CD4-positive, alpha-beta T cell treated with Interleukin-4 for 4 hours (primary cell): Measurements from ENCODE around the gene ARHGEF2.

Source experiments
- DNase-seq: peaks from one replicate; pipeline ENCODE4 v3.0.0-alpha.2; 2020

Gene ARHGEF2

DNA sequence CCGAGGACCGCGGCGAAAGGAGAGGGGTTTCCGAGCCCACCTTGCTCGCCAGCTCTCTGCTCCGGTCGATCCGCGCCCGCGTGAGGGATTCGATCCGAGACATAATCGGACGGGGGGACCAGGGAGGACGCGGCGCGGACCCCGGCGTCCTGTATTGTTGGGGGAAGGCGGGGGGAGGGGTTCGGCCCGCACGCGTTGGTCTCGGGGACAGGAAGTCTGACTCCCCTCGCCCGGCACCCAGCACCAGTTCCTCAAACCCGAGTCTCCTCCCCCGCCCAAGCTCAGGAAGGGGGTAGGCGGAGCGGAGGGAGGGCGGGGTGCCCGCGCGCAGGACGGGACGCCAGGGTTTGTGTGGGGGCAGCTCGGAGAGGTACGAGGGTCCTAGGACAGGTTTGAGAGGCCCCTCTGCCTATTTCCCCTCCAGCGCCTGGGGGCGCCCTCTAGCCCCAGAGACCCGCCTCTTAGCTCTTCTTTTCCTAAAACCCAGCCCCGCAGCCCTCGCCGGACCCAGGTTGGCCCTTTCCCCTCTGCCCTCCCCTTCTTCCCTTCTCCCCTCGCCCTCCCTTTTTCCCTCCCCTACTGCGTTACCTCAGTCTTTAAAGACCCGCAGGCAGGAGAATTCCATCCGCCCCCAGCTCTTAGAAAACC is at the start of gene ARHGEF2:
TSS of gene ARHGEF2 (minus strand) at position 223 of the 648 bp plus-strand sequence. CDS start at position 103, 120 bp downstream.
- DNase-seq = peak; percentile 71

DNA sequence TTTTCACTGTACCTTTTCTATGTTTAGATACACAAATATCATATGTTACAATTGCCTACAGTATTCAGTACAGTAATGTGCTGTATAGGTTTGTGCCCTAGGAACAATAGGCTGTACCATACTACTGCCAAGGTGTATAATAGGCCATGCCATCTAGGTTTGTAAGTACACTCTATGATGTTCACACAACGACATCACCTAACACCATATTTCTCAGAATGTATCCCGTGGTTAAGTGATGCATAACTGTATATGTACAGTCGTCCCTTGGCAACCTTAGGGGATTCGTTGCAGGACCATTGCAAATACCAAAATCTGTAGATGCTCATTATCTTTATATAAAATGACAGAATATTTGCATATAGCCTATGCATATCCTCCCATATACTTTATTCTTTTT is 48.2 kb upstream of the ARHGEF2 start:
- no peak for DNase-seq

DNA sequence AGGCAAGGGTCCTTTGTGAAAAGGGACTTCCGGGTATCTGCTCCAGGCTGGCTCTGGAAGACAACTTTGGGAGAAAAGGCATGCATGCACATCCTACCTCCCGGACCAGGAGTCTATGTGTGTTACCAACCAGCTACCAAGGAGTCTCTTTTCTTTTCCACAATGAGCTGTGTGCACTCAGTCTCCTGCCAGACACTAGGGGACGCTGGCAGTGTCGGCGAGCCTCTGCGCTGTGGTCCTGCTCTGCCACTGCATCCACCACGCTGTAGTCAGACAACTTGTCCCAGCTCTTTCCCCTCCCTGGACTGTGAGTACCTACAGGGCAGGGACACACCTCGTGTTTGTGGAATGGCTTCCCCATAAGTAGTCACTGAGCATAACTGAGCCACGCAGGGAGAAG is 47.5 kb upstream of the ARHGEF2 start:
- DNase-seq = no peak

DNA sequence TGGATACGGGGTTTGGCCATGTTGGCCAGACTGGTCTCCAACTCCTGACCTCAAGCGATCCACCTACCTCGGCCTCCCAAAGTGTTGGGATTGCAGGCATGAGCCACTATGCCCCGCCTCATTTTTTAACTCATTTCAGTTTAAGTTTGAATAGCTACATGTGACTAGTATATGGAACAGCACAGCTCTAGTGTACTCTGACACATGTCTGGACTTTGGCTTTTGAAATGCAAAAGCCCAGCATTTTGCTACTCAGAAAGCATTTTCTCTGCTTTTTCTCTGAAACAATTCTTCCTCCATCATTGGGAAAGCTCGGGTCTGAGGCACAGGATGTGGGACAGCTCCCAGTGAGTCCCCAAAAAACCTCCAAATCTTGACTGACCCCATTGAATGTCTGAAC is 46.5 kb upstream of the ARHGEF2 start:
- DNase-seq = no peak

DNA sequence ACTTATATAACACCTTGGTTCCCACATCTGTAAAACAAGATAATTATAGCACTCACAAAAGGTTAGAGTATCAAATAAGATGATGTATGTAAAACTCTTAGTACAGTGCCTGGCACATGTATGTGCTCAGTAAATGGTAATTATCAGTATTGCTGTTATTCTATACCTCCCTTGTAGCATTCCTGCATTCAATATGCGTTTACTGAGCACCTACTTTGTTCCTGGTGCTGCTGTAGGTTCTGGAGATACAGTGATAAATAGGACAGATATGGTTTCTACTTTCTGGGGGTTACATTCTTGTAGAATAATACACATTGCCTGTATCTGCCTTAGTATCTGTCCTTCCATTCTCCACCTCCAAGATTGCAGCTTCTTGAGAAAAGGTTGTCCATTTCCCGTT is 43.6 kb upstream of the ARHGEF2 start:
- no peak for DNase-seq

DNA sequence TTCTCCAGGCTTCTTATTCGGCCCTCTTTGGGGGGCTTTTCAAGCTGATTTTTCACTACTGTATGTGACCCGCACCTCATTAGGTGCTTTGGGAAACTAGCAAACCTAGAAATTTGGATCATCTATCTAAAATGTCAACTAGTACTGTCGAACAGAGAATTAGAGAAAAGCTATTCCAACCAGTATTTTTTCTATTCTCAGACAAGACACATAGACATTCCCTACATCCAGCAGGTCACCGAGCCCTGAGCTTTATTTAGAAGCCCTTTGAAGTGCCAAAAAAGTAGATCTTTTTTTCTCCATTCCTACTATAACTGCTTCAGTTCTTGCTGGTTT is 42.7 kb upstream of the ARHGEF2 start:
- no peak for DNase-seq

DNA sequence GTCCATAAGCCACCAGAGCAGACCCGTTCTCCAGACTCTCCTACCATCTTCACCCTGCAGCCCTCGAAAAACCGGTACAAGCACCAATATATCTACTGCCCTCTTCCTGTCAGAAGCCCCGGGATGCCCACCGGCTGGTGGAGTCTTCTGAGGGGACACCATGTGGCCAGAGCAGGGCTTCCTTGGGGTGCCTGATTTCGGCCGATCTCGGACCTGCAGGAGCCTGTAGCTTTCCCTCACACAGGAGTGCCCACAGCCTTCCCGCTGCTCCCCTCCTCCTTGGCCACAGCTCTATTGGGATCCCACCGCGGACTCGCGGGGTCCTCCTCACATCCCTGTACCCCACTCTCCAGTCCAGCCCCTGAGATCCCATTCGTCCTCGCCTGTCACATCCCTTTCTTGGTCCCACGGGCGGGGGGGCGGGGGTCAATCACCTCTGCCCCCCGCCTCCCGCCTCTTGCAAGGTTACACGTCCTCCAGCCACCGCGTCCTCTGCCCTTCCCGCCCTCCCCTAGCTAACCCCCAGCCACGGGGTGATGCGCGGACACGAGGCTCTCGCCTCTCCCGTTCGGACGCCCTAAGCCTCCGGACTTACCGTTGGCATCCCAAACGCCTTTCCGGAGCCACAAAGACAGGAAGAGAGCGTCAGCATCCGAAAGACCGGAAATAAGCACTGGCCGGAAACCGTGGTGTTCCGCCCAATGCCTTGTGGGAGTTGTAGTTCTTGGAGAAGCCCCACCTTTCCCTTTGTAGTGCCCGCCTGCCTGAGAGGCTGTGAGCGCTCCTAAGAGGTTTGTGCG is 42.1 kb upstream of the ARHGEF2 start, which contains the start of gene SSR2:
TSS of gene SSR2 (minus strand) at position 659 of the 800 bp plus-strand sequence. CDS start 784 bp downstream, outside the sequence.
- DNase-seq = peak; percentile 88

DNA sequence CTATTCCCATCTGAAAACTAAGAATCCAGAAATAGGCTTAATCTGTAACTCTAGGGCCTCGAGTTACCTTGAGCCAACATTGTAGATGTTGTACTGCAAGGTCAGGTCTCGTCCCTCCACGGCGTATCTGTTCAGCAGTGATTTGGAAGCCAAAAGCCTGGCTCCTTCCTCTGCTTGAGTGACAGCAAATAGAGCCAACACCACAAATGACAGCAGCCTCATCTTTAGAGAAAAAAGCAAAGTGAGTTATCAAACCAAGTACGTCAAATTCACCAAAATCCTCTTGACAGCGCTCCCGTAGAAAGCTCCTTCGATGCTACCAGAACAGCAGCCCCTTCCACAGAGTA is 41.6 kb upstream of the ARHGEF2 start:
- no peak for DNase-seq

DNA sequence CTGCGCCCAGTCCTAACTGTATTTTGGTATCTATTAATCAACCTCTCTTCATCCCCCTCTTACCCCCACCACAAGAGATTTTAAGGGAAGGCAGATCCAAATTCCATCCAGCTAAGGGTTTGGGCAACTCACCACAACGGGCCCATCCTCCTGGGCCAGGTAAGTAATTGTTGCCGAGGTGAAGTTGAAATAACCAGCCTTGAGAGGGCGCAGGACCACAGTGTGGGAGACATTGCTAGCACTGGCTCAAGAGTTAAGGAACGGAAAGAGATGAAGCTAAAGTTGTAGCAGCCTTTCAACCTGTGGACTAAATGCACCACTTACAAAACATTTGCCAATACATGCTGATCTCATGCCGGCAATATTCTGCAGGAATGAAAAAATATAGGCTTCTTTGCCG is 36.5 kb upstream of the ARHGEF2 start:
- no peak for DNase-seq

DNA sequence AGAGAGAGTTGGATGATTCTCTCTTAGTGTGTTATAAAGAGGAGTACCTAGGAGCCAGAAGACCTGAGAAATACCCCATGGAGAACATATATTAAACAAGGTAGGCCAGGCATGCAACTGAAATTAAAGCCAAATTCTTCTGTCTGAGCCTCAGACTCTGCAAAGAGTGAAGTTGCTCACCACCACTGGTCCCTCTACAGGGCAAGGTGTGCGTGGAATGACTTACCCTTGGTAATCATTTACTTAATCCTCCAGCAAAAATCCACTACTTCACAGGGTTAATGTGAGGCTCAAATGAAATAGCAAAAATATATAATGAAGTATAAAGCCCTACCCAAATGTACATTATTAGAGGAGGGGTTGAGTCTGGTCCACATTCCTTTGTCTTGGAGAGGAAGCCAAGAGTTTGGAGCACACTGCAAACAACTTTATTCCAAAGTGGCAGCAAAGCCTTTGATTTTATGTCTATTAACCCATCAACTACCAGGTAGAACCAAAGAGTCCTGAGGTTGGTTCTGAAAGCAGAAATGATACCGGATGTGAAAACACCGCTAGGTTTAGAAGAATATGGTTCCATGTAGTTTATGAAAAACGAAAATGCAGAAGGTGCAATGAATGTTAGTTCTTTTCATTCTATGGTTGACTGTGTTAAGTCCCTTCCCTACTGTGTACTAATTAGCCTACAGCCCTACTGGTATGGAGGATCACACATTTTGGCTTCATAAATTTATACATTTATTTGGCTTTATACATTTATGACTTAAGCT is 33.9 kb upstream of the ARHGEF2 start:
- DNase-seq = no peak

DNA sequence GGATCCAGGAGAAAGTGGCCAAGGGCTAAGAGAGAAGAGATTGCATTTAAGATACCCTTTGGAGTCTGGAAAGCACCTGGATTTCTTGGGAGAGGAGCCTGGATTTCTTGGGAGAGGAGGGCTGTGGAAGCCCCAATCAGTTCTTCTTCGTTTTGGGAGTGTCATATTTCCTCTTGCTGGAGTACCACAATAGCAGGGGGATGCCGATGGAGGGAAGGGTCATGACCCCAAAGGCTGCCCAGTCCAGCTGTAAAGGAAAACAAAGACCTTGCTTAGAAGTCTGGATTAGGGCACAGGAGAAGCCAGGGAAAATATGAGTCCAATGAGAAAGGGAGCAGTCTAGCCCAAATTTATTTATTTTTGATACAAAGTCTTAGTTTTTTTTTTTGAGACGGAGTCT is 31.1 kb upstream of the ARHGEF2 start:
- no peak for DNase-seq

DNA sequence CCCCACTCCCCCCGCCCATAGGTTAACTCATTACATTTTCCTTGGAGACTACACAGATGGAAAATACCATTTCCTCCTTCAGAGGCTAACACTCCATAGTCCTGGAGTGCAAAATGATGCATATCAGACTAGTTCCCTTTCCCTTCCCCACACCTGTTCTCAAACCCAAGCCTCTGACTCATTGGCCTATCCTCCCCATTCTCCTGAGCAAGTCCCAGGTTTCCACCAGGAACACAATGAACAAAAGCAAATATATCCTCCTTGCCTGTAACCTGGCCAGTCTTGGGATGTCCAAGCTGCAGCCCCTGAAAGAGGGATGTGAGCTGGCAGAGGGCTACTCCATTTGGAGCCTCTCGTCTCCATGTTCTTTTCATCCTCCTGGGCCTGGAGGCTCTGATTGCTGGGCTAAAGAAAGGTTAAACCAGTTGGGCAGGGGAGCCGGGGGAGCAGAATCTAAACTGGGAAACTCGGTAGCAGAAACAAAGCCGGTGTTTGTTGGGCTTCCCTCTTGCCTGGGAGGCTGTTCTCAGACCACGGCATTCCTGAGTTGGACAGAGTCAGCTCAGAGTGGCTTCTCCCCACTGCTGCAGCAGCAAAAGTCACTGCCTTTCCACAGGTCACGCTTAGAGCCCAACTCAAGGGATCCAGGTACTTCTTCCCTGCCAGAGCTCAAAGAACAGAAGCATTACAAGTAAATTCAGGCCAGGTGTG is 28.5 kb upstream of the ARHGEF2 start:
- DNase-seq = no peak

DNA sequence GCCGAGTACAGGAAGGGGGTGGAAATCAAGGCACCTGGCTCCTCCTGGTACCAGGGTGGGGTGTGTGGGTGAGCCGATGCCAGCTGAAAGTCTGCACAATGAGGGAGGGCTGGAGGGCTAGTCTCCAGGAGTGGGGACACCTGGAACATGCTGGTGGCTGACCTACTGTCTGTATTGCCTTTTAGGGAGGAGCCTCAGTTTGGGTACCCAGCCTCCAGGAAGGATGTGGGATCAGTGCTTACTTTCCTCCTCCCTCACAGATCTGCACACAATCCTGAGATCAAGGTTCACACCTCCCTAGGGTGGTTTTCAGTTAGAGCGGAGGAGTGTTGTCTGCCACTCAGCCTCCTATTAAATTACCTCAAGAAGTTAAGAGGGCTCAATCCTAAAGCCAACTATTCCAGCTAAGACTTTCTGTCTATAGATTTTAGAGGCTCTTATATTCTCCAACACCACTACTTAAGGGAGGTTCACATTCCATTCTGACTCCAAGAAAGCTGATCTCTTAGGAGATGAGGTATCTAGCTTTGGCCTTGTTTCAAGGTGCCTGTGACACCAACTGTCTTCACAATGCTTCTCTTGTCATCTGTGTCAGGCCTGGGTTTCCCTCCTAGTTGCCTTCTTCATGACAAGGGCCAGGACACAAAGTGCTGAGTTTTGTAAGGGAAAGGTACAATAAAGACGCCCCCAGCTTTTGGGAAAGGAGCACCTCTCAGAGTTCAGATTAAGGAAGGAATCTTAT is 26.7 kb upstream of the ARHGEF2 start:
- peak; percentile 52 for DNase-seq

DNA sequence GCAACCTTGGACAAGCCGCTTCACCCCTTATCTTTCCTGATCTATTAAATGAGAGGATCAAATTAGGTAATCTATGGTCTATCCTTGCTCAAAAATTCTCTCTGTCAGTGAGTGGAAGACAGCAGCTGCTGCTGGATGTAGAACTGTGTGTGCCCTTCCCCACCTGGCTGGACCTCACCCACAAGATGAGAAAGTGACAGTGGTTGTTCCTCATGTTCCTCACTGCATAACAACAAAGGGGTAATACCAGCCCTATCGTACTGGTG is 25.5 kb upstream of the ARHGEF2 start:
- no peak for DNase-seq

DNA sequence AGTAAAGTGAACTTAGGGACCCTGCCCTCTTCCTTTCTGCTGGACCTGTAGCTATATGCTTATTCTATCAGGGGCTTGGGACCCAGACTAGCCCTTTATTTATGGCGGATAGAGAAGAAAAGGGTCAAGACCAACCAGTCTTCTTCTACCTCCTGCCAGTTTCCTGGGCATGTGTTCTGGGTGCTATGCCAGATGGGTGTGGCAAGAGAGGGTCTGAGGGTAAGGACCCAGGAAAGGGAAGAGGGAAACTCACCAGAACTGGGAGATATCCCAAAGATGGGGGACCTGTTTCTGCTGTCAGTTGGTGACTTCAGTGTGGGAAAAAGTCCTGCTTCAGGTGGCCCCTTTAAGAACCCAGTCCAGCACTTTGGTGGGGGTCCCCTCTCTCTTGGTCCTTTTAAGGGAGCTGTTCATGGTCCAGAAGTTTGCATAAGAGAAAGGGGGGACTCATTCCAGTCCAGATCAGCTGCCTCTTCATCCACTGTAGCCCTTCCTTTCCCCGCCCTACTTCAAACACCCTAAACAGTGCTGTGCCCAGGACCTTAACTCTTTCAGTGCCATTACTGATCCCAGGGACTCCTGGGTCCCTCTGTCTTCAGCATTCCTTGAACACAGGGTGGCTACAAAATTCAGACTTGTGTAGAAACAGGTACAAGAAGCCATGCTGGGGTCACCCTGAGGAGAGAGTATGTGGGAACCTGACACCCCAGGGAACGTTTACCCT is 24.0 kb upstream of the ARHGEF2 start:
- no peak for DNase-seq

DNA sequence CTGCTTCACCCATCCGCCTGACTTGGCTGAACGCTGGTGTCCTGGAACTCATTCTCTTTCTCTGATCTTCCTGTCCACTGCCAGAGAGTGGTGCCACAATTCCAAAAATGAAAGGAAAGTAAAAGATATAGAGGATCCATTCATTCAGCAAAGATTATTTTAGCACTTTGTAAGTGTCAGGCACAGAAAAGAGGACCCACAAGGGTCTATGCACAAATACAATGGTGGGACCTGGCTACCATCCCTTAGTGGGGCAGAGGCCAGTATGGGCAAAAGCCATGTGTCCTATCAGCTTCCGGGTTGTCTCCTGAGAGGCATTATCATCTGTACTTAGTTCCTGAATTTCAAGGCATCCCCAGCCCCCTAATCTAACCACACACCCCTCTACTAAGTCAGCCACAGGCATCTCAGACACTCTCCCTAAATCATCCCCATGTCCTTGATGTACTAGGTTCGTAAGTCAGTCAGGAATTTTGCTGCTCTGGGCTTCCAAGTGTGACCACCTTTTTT is 23.4 kb upstream of the ARHGEF2 start:
- DNase-seq = no peak

DNA sequence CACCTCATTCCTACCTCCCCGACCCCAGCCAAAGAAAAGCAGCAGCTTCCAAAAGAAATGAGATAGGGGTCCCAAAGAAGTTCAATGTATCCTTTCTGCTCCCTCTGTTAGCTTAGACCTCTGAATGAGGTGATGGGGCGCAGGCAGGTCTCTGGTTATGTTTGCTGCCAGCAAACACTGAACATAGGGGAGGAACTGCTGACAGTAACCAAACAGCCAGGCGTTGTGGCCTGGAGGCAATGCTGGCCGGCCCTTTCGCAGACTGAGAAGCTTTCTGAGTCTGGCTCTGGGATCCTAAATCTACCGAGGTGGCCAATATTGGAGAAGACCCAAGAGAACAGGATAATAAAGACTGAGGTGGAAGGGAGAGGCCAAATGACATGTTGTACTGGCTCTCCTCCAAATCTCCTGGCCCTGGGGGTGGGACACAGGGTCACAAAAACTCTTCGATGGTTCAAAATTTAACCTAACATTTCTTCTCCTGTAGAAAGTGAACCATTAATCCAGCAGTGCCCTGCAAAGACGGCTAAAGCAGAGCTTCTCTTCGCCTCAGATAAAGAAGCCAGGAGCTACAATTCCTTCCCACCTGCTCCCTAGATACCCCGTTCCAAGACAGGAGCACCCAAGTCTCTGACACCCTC is 22.8 kb upstream of the ARHGEF2 start:
- no peak for DNase-seq

DNA sequence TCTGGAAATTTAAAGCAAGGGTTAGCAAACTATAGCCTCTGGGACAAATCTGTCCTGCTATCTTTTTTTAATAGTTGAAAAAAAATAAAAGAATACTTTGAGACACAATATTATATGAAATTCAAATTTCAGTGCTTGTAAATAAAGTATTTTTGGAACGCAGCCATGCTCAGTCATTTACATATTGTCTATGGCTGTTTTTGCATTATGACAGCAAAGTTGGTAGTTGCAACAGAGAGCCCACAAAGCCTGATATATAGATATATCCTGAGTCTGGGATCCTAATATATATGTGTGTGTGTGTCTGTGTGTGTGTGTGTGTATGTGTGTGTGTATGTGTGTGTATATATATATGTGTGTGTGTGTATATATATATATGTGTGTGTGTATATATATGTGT is 21.6 kb upstream of the ARHGEF2 start:
- DNase-seq = no peak

DNA sequence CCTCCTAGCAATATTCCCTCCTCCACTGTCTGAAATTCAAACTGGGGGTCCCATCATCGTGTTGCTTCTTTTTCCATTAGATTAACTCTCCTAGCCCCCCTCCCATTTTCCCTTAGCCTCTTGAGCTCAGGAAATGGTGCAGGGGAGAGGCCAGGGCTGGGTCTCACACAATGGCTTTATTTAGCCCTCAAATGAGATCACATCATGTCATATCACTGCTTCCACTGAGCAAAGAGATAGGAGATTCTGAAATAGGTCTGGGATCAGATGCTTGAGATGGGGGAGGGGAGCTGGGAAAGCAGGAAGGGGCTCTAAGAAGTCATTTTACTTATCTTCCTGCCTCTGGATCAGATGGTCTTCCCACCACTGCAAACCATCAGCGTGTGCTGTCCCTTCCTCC is 17.8 kb upstream of the ARHGEF2 start:
- DNase-seq = no peak

DNA sequence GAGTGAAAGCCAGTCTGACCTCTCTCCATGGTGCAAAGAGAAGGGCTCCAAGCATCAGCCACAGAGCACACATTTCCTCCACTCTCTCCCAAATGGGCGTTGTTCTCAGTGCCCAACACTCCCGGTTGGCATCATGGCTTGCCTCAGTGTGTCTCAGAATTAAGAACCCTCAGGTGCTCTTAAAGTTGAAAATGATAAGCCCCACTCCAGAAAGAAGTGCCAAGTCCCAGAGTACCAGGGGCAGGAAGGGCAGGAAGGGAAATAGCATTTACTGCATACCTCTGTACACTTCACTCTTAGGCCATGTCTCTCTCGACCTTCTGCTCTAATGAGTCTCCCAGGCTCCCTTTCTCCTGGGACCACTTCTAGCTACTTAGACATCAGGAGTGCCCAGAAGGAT is 15.2 kb upstream of the ARHGEF2 start:
- no peak for DNase-seq

DNA sequence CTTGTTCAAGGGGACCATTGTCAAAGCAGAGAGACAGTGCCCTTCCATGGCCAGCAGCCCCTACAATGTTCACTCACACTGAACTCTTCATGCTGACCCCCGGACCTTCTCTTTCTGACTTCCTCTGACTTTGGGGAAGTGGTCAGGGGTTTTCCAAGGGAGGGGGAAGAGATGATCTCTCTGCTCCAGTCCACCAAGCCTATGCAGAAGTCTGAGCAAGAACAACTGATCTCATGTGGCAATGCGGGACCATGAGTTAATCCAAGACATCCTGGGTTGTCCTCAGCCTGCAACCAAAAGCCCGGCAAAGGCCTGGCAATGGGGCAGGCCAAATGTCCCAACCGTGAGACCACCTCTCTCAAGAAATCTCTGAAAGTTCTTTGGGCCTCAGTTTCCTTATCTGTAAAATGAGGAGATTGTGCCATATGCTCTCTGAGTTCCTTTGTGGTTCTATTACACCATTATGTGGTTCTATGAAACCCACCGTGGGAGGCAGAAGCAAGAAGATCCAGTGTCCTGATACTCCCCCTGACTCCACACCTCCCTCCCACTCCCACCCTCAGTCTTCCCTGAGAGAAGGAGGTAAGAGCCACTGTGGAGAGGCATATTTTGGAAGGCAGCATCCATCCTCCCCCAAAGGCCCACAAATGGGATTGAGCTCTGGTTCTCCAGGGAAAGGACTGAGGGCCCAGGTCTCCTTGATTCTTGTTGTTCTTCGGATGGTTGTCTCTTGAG is 11.8 kb upstream of the ARHGEF2 start:
- DNase-seq = no peak
